CD4-positive, alpha-beta T cell (primary cell): Measurements from ENCODE around the gene SEBOX. TPM values are rescaled to one million over a fixed set of nuclear protein-coding genes. Genes with fewer than 3 reads are reported as not detected.

Source experiments
- ATAC-seq: fragments of 200-7000 bp; cut with Tn5 transposase; one replicate; pipeline ENCODE4 v1.10.0; 2022; ENCODE audit warnings: mild to moderate bottlenecking; ENCODE audit not compliant: poor library complexity
- CTCF ChIA-PET: fragments of 350-600 bp; sonication (Branson Sonifier 250); formaldehyde crosslinking; loops from one replicate; lab custom pipeline; 2021; ENCODE audit warnings: antibody characterized with exemption, inconsistent platforms; lab: Charles Lee
- POLR2A ChIA-PET: fragments of 350-600 bp; sonication (Branson Sonifier 250); formaldehyde crosslinking; loops from one replicate; lab custom pipeline; 2021; ENCODE audit warnings: antibody characterized with exemption, inconsistent platforms; lab: Charles Lee
- DNase-seq, 14 experiments: peaks; one replicate each; pipeline ENCODE4 v3.0.0-alpha.2; 2013 to 2020; ENCODE audit warnings: mixed read lengths in 2 of 14
- H3K27ac ChIP-seq, 2 donors: one replicate each; pipeline versions ENCODE4 v1.5.1 to v1.7.0; 2013; ENCODE audit warnings: low read length in 2 of 2, low read depth in 1 of 2, mild to moderate bottlenecking in 1 of 2
- H3K27me3 ChIP-seq, 2 experiments: 1 replicate in 1 of 2; 2 replicates in 1 of 2; pipeline versions ENCODE4 v1.6.1 to v1.7.0; 2013; ENCODE audit warnings: low read length in 2 of 2, control low read depth in 1 of 2, mild to moderate bottlenecking in 1 of 2, moderate library complexity in 1 of 2; ENCODE audit not compliant: insufficient read depth in 2 of 2, control insufficient read depth in 1 of 2
- H3K36me3 ChIP-seq: one replicate; pipeline ENCODE4 v1.6.1; 2013; ENCODE audit warnings: low read length, control low read depth; ENCODE audit not compliant: insufficient read depth
- H3K4me1 ChIP-seq: one replicate; pipeline ENCODE4 v1.6.1; 2013; ENCODE audit warnings: low read length, control low read depth; ENCODE audit not compliant: insufficient read depth
- H3K4me3 ChIP-seq: one replicate; pipeline ENCODE4 v1.5.1; 2013; ENCODE audit warnings: mild to moderate bottlenecking, low read length, moderate library complexity
- H3K9me3 ChIP-seq, 2 experiments: 1 replicate in 1 of 2; 2 replicates in 1 of 2; pipeline versions ENCODE4 v1.6.1 to v1.7.0; 2013; ENCODE audit warnings: low read length in 2 of 2, mild to moderate bottlenecking in 2 of 2, control low read depth in 1 of 2, moderate library complexity in 1 of 2; ENCODE audit not compliant: control insufficient read depth in 1 of 2, insufficient read depth in 1 of 2
- H3K27ac Mint-ChIP-seq: one replicate; pipeline ENCODE4 v1.8.0; 2020; ENCODE audit warnings: mixed read lengths
- H3K27me3 Mint-ChIP-seq: one replicate; pipeline ENCODE4 v1.8.0; 2021; ENCODE audit warnings: mixed read lengths
- H3K36me3 Mint-ChIP-seq: one replicate; pipeline ENCODE4 v1.8.0; 2021; ENCODE audit warnings: low read depth, mixed read lengths
- H3K4me1 Mint-ChIP-seq: one replicate; pipeline ENCODE4 v1.8.0; 2021; ENCODE audit warnings: low read depth, mixed read lengths
- H3K4me3 Mint-ChIP-seq: one replicate; pipeline ENCODE4 v1.8.0; 2020; ENCODE audit warnings: mild to moderate bottlenecking, mixed read lengths
- H3K9me3 Mint-ChIP-seq: one replicate; pipeline ENCODE4 v1.8.0; 2020; ENCODE audit warnings: mixed read lengths
- intact Hi-C, 2 experiments: fragments of 100-400 bp; cut with DNase I in 1 of 2; cut with micrococcal nuclease in 1 of 2; formaldehyde crosslinking; loops; one replicate each; pipeline versions ENCODE4 v1.15.1 to v1.9.0; 2023 to 2025; cut with DNase I, micrococcal nuclease
- total RNA-seq, 174 experiments: library from RNA in 2 of 174; stranded (reverse) in 2 of 174; gene quantifications; one replicate each; pipeline ENCODE4 v1.2.3 and lab custom pipeline; 2021 to 2026
- TF ChIP-seq, protein P1 (sequence below): fragments of 200-600 bp; IDR thresholded peaks from one replicate; pipeline ENCODE4 v1.8.0; 2022; ENCODE audit warnings: antibody characterized with exemption, mild to moderate bottlenecking

SEBOX gene
- total RNA-seq, 2 experiments from 2014 or later = not detected

DNA sequence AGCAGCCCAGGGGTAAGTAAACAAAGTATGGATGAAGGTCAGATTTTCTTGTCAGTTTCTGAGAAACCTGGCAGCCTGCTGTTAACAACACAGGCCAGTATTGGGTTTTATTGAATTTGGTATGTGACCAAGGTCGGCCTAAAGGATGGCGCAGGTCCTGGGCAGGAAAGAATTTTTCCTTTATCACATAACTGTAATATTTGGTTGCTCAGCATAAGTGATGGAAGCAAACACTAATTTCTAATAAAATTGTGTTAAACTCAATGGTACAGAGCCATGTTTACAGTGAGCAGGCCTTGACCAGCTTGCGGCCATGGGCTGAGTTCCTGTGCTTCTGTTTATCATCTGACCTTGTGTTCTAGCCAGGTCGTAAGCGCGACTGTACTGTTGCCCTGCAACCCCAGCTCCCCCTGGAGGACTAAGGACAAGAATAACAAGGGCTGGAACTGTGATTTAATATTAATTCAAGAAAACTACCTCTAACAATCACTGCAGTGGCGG is 18.2 kb downstream of the SEBOX start:
- CTCF ChIA-PET = no interaction called here
- Mint-ChIP-seq H3K9me3 (no peaks in the 10 kb centered on the region), H3K4me1 (no peaks in the 10 kb centered on the region), H3K36me3 (peaks cover 87% of the 10 kb centered on the region), H3K27me3 (no peaks in the 10 kb centered on the region), H3K27ac (peak overlapping the region; percentile 39), H3K4me3 (no peak overlapping the region)
- H3K9me3 ChIP-seq = no peaks in the 10 kb centered on the region
- H3K27me3 ChIP-seq = no peaks in the 10 kb centered on the region
- intact Hi-C loops = no loop called here
- TF ChIP-seq, protein P1, sequence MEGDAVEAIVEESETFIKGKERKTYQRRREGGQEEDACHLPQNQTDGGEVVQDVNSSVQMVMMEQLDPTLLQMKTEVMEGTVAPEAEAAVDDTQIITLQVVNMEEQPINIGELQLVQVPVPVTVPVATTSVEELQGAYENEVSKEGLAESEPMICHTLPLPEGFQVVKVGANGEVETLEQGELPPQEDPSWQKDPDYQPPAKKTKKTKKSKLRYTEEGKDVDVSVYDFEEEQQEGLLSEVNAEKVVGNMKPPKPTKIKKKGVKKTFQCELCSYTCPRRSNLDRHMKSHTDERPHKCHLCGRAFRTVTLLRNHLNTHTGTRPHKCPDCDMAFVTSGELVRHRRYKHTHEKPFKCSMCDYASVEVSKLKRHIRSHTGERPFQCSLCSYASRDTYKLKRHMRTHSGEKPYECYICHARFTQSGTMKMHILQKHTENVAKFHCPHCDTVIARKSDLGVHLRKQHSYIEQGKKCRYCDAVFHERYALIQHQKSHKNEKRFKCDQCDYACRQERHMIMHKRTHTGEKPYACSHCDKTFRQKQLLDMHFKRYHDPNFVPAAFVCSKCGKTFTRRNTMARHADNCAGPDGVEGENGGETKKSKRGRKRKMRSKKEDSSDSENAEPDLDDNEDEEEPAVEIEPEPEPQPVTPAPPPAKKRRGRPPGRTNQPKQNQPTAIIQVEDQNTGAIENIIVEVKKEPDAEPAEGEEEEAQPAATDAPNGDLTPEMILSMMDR = no peak
- ATAC-seq = no peak
- H3K4me3 ChIP-seq = no peak overlapping the region
- no peak for DNase-seq
- no peaks in the 10 kb centered on the region for H3K4me1 ChIP-seq
- H3K27ac ChIP-seq = no peak overlapping the region
- H3K36me3 ChIP-seq = peaks cover 91% of the 10 kb centered on the region
- POLR2A ChIA-PET = interaction anchor here (1.9 to 2.1 kb wide), 2 partner anchors 10 to 11 kb away, joined by 6 to 8 read pairs; partner anchors contain the start of genes IFT20, POLDIP2 and TNFAIP1

DNA sequence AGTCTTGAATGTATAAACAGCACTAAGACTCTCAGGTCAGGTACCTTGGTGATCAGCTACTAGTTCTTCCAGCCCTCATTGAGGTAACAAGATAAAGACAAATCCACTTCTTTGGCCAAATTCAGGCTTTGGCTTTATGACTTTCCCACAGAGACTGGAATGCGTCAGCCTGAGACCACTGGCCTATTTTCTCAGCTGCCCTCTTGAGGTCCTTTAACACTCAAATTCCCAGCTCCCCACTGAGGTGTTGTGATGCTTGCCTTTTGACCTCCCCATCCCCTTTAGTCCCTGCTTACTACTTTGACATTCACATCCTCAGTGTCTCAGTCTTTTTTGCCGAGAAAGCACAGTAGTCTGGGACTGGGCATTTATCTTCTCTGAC is 18.8 kb downstream of the SEBOX start:
- CTCF ChIA-PET = no interaction called here
- TF ChIP-seq, protein P1 = no peak
- Mint-ChIP-seq H3K27ac (peak overlapping the region; percentile 39), H3K36me3 (peaks cover 87% of the 10 kb centered on the region), H3K4me3 (no peak overlapping the region), H3K27me3 (no peaks in the 10 kb centered on the region), H3K9me3 (no peaks in the 10 kb centered on the region), H3K4me1 (no peaks in the 10 kb centered on the region)
- no peaks in the 10 kb centered on the region for H3K4me1 ChIP-seq
- H3K27me3 ChIP-seq = no peaks in the 10 kb centered on the region
- no peaks in the 10 kb centered on the region for H3K9me3 ChIP-seq
- no peak for DNase-seq
- H3K36me3 ChIP-seq = peaks cover 91% of the 10 kb centered on the region
- H3K4me3 ChIP-seq = no peak overlapping the region
- intact Hi-C loops = no loop called here
- no peak for ATAC-seq
- POLR2A ChIA-PET = interaction anchor here (1.9 to 2.1 kb wide), 2 partner anchors 10 to 11 kb away, joined by 6 to 8 read pairs; partner anchors contain the start of genes IFT20, POLDIP2 and TNFAIP1
- no peak overlapping the region for H3K27ac ChIP-seq

DNA sequence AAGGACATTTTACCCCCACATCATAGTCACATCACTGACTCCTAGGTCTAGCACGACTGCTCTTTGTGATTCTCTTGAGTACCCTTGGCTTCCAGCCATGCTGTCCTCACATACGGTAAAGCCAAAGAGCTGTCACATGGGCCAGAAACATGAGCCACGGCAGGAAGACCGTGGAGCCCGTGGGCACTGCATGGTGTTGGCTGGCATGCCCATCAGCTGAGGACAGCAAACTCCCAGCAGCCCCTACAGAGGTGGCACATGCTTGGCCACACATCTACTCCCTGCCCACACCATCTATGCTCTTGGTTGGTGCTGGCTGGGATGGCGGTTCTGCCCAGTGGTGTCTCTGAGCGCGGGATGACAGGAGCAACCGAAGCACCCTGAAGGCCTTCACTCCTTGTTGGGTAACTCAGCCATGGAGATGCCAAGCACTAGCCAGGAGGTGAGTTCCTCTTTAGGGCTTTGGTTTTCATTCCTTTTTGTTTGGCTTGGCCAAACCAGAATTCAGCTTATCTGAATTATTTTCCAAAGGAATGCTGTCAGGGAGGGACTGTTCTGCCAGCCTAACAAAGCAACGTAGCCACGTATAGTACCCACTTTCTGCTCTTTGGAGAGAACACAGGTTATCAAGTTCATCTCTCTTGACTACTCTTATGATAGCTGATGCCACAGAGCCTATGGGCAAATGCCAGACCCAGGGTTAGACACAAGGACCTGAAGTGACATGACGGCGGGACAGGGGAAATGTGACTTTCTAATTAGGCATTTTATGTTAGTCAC is 19.4 kb downstream of the SEBOX start:
- Mint-ChIP-seq H3K36me3 (peaks cover 87% of the 10 kb centered on the region), H3K27ac (no peak overlapping the region), H3K4me3 (no peak overlapping the region), H3K4me1 (no peaks in the 10 kb centered on the region), H3K27me3 (no peaks in the 10 kb centered on the region), H3K9me3 (no peaks in the 10 kb centered on the region)
- CTCF ChIA-PET = no interaction called here
- POLR2A ChIA-PET = interaction anchor here (1.9 to 2.1 kb wide), 2 partner anchors 10 to 12 kb away, joined by 6 to 8 read pairs; partner anchors contain the start of genes IFT20, POLDIP2 and TNFAIP1
- H3K9me3 ChIP-seq = no peaks in the 10 kb centered on the region
- H3K4me1 ChIP-seq = no peaks in the 10 kb centered on the region
- ATAC-seq (no peak), DNase-seq (no peak)
- H3K27ac ChIP-seq = no peak overlapping the region
- H3K36me3 ChIP-seq = peaks cover 91% of the 10 kb centered on the region
- TF ChIP-seq, protein P1 = no peak
- no peaks in the 10 kb centered on the region for H3K27me3 ChIP-seq
- no peak overlapping the region for H3K4me3 ChIP-seq
- intact Hi-C loops = no loop called here
